Measurements from ENCODE around the gene KRT9. TPM values are rescaled to one million over a fixed set of nuclear protein-coding genes. Genes with fewer than 3 reads are reported as not detected.
"Not testable (repeated sequence)": the region's sequence is repeated elsewhere in the genome, so short reads cannot be mapped to it uniquely, and the experiment has no call there.

The KRT9 gene
- total RNA-seq, 1 experiment from 2014 or later: not detected

DNA sequence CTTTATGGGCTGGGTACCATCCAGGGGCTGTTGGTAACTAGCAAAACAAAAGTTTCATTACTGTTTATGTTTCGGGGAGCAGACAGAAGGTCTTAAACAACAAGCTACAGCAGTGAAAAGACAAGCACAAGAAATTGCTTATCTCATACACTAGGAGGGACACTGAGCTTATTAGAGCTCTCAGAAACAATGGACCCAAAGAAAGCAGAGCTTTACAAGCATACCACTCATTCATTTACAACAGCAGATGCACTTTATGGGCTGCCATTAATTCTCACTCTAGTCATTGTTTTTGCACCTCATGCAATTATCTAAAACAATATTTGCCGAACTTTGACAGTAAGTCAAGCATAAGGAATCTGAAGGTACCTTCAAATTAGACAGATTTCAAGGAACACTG, 30.7 kb upstream of the KRT9 start:
- peak; percentile 7 for DNase-seq (ENCODE audit: low read depth)

DNA sequence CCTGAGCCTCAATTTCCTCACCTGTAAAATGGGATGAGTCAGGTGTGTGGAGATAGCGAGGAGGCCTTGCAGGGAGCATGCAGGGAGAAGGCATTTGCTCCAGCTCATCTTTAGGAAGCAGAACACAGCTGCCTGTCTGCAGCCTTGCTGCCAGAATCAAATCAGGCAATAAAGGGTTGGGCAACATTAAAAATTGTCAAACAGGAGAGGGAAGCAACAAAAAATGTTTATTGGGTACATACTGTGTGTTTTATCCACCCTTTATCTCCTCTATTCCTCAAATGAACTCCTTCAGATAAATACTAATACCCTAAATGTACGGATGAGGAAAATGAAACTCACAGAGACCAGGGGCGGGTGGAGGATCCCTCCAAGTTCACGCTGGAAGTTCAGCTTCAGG, 28.5 kb upstream of the KRT9 start:
- no peak for DNase-seq (ENCODE audit: low read depth)

DNA sequence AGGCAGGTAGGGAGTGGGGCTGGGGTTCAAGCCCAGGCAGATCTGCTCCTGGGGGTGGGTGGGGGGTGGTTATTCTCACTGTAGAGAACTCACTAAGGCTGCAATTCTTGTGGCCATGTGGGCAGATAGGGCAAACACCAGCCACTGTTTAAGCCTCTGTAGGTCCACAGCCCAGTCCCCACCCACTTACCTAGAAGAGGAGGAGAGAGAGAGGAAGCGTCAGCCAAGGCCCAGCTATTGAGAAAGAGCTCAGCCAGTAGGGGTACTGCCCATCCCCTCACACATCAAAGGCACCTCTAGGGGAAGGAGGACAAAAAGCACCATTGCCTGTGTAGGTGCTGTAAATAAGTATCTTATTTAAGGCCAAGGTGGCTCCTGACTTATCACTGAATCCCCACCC, 27.8 kb upstream of the KRT9 start:
- no peak for DNase-seq (ENCODE audit: low read depth)

DNA sequence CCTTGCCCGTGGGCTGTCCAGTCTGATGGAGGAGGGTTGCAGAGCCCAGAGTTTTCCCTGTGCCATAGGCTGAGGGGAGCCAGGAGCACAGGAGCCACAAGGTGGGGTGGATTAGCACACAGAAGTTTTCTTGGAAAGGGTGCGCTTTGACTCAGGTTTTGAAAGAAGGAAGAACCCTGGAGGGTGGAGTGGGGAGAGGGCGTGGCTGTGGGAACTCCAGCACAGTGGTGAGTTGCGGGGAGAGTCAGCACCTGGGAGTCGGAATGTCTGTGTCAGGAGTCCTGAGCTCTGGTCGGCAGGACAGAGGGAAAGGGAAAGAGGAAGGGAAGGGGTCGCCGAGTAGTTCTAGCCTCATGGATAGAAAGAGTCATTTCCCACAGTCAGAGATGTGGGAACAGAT, 23.7 kb upstream of the KRT9 start:
- DNase-seq (ENCODE audit: low read depth): no peak

DNA sequence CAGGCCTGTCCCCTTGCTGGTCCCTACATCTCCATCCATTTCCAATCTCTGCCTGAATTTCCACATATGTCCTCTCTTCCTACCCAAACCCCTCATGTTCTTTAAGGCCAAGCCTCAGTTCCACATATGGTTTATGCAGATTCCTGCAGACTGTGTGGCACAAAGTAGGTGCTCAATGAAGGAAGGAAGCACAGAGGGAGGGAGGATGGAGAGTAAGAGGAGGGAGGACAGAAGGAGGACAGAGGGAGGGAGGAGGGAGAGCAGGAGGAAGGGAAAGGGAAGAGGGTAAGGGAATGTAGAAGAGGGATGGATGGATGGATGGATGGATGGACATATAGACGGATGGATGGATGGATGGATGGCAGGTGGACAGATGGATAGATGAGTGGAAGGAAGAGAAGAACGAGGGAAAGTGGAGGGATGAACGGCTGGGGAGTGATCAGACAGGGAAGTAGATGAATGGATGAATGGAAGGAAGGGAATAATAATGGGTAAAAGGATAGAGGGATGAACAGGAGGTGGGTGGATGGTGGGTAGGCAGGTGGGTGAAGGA, 22.6 kb upstream of the KRT9 start:
- DNase-seq (ENCODE audit: low read depth): no peak

DNA sequence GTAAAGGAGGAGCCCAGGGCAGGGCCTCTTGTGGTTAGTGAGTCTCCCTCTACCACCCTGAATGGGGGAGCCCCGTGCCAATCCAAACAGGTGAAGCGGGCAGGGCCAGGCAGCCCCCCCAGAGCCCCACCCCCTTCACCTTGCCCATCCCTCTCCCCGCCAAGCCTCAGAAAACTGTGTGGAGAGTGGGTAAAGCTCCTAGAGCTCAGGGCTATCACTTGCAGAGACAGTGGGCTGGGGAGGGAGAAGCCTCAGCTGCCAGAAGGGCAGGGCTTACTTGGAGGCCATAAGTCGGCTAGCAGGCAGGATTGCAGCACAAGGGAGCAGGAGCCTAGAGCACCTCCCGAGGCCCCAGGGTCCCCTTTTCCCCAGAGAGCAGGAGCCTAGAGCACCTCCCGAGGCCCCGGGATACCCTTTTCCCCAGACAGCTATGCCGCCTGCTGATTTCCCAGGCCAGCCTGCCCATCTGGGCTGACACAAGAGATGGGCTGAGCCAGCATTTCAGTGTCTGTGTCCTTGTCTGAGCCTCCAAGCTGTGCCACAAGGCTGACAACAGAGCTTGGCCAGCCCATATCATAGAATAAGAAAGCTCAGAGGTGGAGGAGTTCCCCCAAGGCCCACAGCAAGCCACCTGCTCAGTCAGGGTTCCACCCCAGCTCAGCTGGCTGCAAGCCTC, 21.6 kb upstream of the KRT9 start:
- DNase-seq (ENCODE audit: low read depth): no peak

DNA sequence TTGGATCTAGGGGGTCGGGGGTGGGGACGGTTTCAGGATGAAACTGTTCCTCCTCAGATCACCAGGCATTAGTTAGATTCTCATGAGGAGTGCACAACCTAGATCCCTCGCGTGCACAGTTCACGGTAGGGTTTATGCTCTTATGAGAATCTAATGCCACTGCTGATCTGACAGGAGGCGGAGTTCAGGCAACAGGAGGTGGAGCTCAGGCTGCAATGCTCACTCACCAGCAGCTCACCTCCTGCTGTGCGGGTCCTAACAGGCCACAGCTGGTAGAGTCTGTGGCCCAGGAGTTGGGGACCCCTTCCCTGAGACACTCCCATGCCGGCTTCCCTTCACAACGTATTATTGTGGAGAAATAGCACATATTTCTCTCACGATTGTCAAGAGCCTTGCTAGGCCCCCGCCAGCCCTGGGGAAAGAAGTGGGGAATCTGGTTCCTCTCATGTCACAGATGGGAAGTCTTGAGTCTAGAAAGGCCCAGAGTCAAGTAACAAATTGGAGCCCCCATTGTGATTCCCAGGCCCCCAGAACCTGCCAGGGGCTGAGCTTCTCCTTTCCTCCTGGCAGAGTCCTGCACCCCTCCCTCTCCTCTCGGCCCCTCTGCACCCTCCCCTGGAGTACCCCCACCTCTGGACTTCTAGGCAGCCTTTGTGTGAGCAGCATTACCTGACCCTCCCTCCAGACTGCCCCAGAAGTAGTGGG, 20.9 kb upstream of the KRT9 start:
- no peak for DNase-seq (ENCODE audit: low read depth)

DNA sequence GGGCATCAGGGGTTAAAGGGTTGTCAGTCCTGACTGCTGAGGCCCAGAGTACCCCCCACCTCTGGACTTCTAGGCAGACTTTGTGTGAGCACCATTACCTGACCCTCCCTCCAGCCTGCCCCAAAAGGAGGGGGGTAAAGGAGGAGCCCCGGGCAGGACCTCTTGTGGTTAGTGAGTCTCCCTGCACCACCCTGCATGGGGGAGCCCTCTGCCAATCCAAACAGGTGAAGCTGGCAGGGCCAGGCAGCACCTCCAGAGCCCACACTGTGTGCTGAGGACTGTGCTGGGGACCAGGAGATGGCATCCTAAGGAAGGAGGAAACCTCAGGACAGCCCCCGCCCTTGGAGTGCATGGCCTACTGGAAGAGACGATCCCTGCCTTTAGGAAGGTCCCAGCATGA, 17.4 kb upstream of the KRT9 start:
- DNase-seq (ENCODE audit: low read depth): no peak

DNA sequence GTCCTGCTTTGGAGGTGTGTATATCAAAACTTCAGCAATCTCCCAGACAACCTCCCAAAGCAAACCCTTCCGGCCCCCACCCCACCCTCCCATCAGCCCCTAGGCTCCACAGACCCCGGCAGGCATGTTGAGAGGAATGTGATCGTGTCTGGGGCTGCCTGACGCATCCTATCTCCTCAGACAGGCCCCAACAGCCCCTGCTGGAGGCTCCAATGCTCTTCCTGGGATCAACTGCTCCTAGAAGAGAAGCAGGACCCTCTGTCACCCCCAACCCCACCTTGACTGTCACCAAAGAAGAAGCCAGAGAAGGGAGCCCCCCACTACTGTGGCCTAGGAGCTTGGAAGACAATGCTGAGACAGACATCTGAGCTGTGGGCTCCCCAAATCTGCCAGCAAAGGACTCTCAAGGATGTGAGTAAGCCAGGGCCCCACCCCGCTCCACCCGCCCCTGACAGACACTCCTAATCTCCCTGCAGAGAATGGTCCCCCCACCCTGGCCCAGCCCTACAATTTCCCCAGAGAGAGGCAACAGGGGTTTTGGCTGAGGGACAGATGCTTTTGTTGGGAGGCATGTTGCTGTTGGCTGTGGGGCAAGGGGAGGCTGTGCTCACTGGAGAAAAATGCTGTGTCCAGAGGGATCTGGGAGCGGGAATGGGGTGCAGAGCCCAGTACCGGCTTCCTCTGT, 16.4 kb upstream of the KRT9 start:
- no peak for DNase-seq (ENCODE audit: low read depth)

DNA sequence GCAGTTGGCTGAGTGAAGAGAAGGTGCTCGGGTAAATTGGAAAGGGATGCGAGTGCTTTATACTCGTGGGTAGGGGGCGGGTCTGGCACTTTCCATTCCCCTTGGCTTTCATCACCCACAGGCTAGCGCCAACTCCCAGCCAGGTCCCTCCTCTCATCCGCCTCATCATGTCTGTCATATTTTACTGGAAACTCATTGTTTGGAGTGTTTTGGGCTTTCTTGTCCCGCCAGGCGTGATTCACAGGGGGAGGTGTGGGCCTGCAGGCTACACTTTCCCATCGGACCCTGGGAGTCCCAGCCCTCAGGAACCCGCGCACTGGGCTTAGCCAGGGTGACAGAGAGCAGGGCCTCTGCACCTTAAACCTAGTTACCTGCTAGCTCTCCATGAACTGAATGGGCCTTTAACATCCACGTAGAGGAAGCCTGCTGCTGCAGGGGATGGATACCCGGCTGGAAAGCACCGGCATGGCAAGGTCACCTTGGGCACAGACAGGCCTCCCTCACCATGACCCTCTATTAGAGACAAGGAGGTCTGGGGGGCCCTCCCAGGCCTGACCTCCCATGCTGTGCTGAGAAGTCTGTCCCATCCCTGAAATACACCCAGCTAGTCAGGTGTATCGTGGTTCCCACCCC, 15.1 kb upstream of the KRT9 start, which contains the start of gene KRT14:
Gene KRT14 (minus strand): TSS at position 33 of the 633 bp plus-strand sequence. CDS start 61 bp downstream, outside the sequence.
- peak; percentile 11 for DNase-seq (ENCODE audit: low read depth)

DNA sequence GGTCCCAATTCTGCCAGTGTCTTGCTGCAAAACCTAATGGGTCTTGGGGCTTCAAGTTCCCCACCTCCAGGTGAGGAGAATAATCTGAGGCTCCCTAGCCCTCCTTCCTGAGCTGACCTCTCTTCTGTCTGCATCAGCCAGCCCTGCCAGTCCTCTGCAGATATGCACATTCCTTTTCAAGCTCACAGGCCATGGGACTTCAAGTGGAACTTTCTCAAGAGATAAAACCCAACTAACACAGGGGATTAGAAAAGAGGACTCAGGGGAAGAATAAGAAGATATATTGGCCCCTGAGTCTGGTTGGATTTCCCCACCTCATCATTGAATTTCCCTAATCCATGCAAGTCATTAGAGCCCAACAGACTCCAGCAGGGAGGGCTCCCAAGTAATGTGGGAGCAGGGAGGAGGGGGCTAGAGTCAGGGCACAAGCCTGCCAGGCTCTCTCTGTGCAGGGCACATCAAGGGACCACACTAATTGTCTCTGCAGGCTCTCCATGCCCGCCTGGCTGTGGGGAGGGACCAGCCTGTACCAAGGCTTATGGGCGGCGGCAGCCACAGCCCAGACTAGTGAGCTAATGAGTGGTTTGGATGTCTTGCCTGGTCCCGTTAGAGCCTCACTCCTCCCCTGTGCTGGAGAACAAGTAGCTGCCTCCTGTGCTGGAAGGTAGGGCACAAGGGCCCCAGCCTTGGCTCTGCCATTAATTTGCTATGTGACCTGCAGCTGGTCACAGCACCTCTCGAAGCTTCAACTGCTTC, 13.6 kb upstream of the KRT9 start:
- DNase-seq (ENCODE audit: low read depth): no peak

DNA sequence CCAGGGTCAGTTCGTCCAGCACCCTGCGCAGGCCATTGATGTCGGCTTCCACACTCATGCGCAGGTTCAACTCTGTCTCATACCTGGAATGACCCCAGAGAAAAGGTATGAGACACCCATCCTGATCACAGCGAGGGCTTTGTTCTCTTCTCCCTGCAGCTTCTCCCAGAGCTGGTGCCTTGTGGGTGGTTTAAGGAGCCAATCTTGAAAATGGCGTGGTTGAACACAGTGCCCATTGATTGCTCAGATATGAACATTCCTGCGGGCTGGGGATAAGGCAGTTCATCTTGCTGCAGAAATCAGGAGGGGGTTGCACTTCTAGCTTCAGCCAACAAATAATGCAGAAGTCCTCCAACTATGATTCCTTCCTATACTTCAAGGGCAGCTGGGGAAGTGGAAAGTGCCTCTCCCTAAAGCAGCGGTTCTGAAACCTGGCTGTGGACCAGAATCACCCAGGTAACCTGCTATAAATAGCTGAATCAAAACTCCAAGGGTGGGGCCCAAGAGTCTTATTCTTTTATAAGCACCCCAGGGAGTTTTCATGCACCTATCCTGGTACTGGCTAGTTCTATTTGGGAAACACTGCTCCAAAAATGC, 12.6 kb upstream of the KRT9 start:
- DNase-seq (ENCODE audit: low read depth): not testable (repeated sequence)

DNA sequence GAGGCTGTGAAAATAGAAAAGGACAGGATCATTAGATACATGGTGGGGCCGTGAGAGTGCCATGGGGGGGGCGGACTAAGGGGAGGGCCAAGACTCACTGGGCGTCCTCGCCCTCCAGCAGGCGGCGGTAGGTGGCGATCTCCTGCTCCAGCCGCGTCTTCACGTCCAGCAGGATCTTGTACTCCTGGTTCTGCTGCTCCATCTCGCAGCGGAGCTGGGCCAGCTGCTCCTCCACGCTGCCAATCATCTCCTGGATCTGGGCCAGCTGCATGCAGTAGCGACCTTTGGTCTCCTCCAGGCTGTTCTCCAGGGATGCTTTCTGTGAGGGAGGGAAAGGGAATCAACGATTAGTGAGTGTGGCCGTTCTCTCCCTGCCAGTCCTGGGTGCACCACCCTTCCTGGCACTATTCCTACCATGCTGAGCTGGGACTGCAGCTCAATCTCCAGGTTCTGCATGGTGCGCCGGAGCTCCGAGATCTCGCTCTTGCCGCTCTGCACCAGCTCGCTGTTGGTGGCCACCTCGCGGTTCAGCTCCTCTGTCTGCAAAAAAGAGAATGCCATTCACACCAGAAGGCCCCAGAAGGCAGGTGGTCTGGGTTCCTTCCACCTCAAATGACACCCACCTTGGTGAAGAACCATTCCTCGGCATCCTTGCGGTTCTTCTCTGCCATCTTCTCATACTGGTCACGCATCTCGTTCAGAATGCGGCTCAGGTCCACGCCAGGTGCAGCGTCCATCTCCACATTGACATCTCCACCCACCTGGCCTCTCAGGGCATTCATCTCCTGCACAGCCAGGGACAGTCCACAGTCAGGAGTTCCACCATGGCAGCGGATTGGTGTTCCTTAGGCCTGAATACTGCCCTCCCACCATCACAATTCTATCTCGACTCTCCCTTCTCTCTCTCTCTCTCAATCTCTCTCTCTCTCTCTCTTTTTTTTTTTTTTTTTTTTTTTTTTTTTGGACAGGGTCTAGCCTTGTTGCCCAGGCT, 11.6 kb upstream of the KRT9 start:
- no peak for DNase-seq (ENCODE audit: low read depth)

DNA sequence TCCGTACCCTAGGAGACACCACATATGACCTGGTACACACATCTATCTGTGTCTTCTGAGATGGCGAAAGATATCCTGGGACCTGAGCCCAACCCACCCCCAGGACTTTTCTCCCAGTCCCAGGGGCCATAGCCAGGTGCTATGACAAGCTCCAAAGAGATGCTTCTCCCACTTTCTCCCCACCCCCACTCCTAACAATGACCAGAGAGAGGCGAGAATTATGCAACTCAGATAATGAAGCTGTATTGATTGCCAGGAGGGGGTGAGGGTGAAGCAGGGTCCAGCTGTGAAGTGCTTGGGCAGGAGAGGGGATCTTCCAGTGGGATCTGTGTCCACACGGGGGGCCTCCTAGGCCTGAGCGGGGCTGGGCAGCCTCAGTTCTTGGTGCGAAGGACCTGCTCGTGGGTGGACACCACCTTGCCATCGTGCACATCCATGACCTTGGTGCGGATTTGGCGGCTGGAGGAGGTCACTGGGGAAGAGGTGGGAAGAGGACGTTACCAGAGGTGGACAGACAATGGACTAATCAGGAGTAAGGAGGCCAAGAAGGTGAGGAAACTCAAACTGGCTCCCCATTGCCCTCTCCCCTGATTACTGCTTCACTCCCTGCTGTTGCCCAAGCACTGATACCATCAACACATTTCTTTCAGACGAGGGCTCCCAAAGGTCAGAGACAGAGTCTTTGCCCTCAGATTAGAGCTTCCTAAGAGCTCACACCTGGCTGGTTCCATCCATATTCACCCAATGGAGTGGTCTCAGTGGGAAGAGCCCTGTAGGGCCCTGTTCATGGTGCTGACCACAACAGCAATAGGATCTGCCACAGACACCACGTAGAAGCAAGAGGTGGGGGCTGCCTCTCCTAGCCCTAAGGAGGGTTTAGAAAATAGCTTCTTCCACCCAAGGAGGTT, 10.5 kb upstream of the KRT9 start:
- not testable (repeated sequence) for DNase-seq (ENCODE audit: low read depth)

DNA sequence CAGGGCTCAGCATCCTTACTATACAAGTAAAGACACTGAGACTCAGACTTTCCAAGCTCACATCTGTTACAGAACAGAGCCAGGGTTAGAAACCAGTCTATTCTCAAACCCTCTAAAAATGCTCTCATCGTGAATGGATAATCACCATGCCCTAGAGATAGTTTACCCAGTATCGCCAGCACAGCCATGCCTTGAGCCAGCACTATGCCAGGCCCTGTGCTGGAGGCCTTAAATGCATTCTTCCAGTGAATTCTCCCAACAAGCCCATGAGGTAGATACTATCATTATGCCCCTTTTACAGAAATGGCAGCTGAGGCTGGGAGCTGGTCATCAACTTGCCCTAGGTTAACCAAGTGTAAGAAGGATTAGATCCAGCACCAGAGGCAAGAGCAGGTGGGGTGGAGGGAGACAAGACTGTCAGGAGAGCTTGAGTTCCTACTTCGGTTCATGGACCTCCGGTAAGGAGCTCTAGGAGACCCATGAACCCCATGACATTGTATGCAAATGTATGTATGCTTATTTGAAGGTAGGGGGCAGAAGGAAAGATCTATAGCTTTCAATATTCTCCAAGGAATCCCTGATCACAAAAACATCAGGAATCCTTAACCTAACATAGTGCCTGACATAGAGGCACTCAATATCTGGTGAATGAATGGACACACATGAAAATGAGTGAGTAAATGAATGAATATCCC, 9.7 kb upstream of the KRT9 start:
- no peak for DNase-seq (ENCODE audit: low read depth)

DNA sequence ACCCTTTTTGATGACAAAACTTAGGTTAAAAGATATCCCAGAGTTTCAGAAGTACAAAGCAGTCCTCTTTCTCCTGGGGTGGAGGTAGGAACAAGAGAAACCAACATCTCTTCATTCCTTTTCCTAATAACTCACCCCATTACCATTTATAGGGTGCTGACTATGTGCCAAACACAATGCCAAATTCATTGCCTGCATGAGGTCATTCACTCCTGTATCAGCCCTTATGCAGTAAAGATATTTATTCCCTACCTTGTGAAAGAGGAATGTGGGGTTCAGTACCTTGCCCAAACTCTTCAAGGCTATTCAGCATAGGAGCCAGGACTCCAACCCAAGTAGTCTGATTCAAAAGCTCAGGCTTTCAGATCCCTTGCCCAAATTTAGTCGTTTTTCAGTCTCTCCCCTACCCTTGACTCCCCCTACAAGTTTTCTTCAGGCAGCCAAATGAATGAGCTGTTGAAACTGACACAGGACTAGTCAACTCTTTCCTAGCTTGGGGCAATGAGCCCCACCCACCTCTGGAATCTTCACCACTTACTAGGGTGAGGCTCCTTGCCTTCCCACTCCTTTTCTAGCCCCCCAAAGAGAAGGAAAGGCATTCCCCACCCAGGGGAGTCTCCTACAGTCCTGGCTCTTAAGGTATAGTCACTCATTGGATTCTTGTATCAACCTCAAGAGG, 9.0 kb upstream of the KRT9 start:
- peak; percentile 19 for DNase-seq (ENCODE audit: low read depth)

DNA sequence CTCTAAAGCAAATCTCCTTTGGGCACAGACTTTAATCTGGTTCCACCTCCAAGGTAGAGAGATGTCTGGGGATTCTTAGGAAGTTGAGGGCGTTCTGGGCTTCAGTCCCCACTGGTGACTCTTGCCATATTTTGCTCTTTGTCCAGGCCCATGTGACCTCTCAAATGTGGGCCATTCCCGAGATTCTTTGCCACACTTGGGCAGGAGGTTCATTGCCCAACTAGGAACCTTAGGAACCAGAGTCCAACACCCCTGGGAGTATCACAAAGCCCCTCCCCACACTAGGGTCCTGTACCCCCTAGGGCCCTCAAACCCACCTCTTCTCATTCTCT, 8.4 kb upstream of the KRT9 start:
- DNase-seq (ENCODE audit: low read depth): no peak
